ENCODE data around the gene ZFP36L1.

The ZFP36L1 gene

DNA sequence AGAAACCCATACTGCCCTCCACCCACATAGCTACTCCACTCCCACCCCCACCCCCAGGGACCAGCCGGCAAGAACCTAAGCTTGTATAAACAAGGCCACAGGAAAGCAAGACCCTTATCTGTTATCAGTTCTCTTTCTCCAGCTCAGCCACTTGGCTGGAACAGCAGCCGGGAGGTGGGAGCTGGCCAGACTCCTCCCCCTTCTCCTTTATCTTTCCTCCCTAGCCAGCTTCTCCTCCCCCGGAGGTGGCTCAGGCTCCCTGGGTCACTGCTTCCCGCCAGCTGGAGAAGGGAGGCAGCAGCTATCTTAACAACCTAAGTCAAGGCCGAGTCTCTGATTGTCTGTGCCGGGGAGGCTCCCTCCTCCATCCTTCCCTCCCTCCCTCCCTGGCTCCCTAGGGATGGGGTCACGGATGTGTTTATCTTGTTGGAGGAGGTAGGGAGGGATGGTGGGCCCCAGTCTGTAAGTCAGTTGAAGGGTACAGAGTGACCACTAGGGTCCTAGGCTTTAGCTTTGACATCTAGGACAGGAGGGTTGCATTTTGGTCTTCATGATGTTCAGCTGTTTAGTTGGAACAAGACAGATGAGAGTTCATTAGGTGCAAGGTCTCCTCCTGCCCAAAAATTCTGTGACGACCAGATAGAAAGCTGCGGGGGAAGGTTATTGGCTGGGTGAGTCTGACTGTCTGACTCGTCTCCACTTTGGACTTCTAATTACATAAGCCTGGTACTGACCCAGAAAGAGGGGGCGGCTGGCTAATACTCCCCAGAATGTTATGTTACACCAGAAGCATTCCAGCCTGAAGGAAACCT is 29.7 kb downstream of the ZFP36L1 start:
- no peak for DNase-seq (ENCODE audit: low spot score)

DNA sequence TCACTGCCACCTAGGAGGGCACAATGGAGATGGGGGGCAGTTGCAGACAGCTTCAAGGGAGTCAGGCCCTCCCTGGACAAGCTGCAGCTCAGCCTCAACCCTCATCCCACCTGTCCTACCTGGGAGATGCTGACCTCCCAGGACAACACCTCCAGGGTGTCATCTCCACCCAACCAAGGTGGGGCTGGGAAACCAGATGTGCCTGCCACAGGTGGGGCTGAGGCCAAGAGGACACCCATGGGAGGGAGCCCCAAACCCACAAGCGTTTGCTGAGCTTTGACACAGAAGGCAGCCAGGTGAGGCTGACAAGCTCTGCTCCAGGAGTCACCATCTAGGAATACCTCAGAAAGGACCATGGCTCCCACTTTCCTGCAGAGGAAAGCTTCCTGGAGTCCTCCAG is 31.5 kb downstream of the ZFP36L1 start:
- no peak for DNase-seq (ENCODE audit: low spot score)

- no peak for DNase-seq (ENCODE audit: low spot score)
Observed at GRCh38 chr14:68760761-68761160, 32.1 kb downstream of the ZFP36L1 start.

- DNase-seq (ENCODE audit: low spot score), result no peak
Observed at GRCh38 chr14:68759937-68760336, 32.9 kb downstream of the ZFP36L1 start.

DNA sequence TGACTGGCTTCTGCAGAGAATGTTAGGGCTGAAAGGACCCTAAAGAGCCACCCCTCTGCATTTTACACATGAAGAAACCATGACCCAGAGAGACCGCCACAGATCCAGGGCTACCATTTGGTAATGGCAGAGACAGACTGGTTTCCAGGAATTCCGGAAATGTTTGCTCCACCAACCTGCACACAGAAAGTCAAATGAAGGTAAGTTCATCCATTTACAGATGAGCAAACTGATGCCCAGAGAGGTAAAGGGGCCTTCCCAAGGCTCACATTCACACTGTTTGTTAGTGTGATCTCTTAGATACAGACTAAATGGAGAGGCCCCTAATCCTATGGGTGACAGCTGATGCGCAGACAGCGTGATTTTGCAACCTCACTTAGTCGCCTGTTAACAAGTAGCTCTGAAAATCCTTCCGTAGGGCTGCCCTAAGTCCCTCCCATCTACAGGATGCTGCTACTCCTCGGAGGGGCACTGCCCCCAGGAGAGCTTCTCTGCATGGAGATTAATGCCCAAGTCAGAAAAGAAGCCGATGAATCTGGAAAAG is 33.8 kb downstream of the ZFP36L1 start:
- DNase-seq (ENCODE audit: low spot score), result no peak

DNA sequence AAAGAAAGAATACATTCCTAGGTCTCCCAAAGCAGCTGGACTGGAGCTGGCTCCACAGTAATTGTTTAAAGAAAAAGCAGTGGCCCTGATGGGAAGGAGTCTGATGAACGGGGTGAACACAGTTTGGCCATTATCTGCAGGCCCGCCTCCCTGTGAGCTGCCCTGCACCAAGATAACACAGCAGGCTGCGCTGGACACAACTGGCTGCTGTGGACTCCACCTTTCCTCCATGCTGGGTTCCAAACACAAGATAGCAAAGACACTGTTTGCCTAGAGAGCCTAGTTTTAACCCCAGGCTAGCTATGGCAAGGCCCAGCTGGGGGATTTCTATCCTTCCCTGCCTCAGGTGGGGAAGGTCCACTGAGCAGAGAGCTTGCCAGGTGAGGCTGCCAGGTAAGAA is 34.6 kb downstream of the ZFP36L1 start:
- DNase-seq (ENCODE audit: low spot score), result no peak

GRCh38 chr14:68757618-68758081 is 35.2 kb downstream of the ZFP36L1 start:
- DNase-seq (ENCODE audit: low spot score), result no peak

- DNase-seq (ENCODE audit: low spot score), result no peak
Observed at GRCh38 chr14:68756734-68757133, 36.1 kb downstream of the ZFP36L1 start.

GRCh38 chr14:68756000-68756481 is 36.8 kb downstream of the ZFP36L1 start:
- DNase-seq (ENCODE audit: low spot score), result no peak

GRCh38 chr14:68755016-68755353 is 37.9 kb downstream of the ZFP36L1 start:
- DNase-seq (ENCODE audit: low spot score), result no peak

- DNase-seq (ENCODE audit: low spot score), result no peak
Observed at GRCh38 chr14:68753690-68754089, 39.2 kb downstream of the ZFP36L1 start.

DNA sequence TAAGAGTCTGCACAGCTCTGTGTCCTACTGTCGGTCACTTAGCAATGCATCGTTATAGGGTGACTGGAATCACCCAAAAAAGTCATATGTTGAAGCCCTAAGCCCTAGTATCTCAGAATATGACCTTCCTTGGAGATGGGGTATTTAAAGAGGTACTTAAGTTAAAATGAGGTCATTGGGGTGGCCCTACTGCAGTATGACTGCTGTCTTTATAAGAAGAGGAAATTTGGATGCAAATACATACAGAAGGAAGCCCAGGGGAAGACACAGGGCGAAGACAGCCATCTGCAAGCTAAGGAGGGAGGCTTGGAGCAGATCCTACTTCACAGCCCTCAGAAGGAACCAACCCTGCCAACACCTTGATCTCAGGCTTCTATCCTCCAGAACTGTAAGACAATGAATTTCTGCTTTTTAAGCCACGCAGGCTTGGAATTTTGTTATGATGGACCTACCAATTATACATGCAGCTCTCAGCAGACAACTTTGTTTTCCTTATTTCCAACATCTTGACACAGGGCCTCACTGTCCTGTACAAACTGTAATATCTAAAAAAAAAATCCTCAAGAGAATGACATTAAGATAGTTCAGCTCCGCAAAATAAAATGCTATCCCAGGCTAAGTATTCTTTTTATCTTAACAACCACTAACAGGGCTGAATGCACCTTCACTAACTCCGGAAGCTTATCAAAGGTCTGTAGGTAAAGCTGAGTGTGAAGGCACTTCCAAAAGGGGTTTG is 40.4 kb downstream of the ZFP36L1 start:
- DNase-seq (ENCODE audit: low spot score), result no peak

- no peak for DNase-seq (ENCODE audit: low spot score)
Observed at GRCh38 chr14:68749487-68750475, 43.1 kb downstream of the ZFP36L1 start.

DNA sequence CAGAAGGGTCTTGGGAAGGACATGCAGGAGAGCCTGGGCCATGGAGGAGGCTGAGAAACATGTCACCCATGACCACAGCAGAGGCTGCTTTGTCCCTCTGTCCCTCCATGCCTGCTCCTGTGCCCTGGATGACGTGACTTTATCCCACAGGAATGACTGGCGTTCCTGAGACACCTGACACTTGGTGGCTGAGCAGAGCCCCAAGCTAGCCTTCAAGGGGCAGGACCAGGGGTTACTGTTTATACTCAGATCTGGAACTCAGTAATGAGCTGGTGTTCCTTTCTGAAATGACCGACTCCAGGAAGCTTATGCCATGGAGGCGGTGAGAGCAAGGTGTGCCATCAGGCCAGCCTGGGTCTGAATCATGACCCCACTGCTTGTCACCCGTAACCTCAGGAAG is 44.2 kb downstream of the ZFP36L1 start:
- no peak for DNase-seq (ENCODE audit: low spot score)

GRCh38 chr14:68748260-68748659 is 44.6 kb downstream of the ZFP36L1 start:
- DNase-seq (ENCODE audit: low spot score), result no peak

GRCh38 chr14:68747393-68747792 is 45.5 kb downstream of the ZFP36L1 start:
- DNase-seq (ENCODE audit: low spot score), result no peak

- no peak for DNase-seq (ENCODE audit: low spot score)
Observed at GRCh38 chr14:68744613-68745012, 48.3 kb downstream of the ZFP36L1 start.

GRCh38 chr14:68741839-68742470 is 50.9 kb downstream of the ZFP36L1 start:
- DNase-seq (ENCODE audit: low spot score), result peak; percentile 13

DNA sequence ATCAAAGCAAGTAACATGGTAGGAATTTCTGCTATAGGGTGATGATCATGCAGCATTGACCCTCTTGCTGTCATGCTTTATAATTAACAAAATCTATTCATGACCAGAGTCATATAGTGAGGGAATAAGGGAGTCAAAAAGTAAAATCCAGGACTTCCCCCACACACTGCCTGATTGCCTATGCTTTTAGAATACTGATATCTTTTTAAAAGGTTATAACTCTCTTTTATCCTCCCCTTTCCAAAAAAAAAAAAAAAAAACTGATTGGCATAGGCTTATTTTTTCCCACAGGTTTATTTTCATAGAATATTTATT is 51.4 kb downstream of the ZFP36L1 start:
- DNase-seq (ENCODE audit: low spot score), result no peak

DNA sequence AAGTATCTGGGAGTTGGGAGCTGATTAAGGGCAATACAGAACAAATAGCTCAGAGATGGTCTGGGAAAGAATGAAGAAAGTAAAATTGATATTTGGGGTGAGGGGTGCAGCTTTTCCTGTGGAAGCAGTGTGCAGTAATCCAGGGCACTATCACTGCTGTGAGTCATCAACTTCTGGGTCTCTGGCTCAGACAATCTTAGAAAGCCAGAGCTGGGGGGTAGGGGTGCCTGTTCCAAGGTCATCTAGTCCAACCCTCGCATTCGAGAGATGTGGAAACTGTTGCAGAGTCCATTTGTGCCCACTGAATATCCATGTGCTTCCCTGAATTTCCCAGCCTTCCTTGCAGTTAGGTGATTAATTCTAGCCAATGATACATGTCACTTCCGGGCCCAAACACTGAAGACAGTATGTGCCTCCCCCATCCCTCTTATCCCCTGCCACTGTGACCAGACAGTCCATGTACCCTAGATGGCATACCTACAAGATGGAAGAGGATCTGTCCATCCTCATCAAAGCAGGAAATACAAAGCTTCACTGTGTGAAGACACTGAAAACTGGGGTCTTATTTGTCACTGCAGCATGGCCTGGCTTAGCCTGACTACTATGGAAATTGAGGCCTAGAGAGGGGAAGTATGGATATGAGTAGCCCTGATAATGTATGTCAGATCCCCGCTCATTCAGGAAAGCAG is 51.9 kb downstream of the ZFP36L1 start:
- DNase-seq (ENCODE audit: low spot score), result no peak

GRCh38 chr14:68739701-68740100 is 53.2 kb downstream of the ZFP36L1 start:
- DNase-seq (ENCODE audit: low spot score), result no peak

Data from CD4-positive, alpha-beta T cell treated with Interleukin-15 for 4 hours (primary cell).